SK-N-SH treated with all-trans-retinoic acid at 6 μM for 48 hours (cell line): ENCODE data around the gene ZNF785.
"Not testable (repeated sequence)": the region's sequence is repeated elsewhere in the genome, so short reads cannot be mapped to it uniquely, and the experiment has no call there.

Experiments used
- ARNTL ChIP-seq: fragments of 450-650 bp; formaldehyde crosslinking; IDR thresholded peaks from 2 replicates; pipeline ENCODE4 v1.5.0; 2020; ENCODE audit warnings: low read depth, mild to moderate bottlenecking, moderate library complexity, borderline replicate concordance
- CREB5 ChIP-seq: fragments of 250-450 bp; sonication (Bioruptor Pico); IDR thresholded peaks from 2 replicates; pipeline ENCODE4 v1.5.1; 2020; ENCODE audit warnings: low read depth, mild to moderate bottlenecking, moderate library complexity
- ESRRG ChIP-seq: fragments of 250-450 bp; sonication (Bioruptor Pico); IDR thresholded peaks from 2 replicates; pipeline ENCODE4 v1.6.1; 2021; ENCODE audit warnings: mild to moderate bottlenecking
- ISL1 ChIP-seq: fragments of 250-450 bp; sonication (Bioruptor Pico); IDR thresholded peaks from 2 replicates; pipeline ENCODE4 v2.1.2; 2022; ENCODE audit warnings: mild to moderate bottlenecking, moderate library complexity
- PATZ1 ChIP-seq: fragments of 250-450 bp; sonication (Bioruptor Pico); IDR thresholded peaks from 2 replicates; pipeline ENCODE4 v1.8.0; 2020; ENCODE audit warnings: mild to moderate bottlenecking, moderate library complexity, borderline replicate concordance
- RARB ChIP-seq: fragments of 250-450 bp; sonication (Bioruptor Pico); IDR thresholded peaks from 2 replicates; pipeline ENCODE4 v1.8.0; 2021; ENCODE audit warnings: mild to moderate bottlenecking, moderate library complexity
- SNAI2 ChIP-seq: fragments of 250-450 bp; sonication (Bioruptor Pico); IDR thresholded peaks from 2 replicates; pipeline ENCODE4 v1.5.0; 2020; ENCODE audit warnings: mild to moderate bottlenecking, moderate library complexity
- ZNF565 ChIP-seq: fragments of 450-650 bp; formaldehyde crosslinking; conservative IDR thresholded peaks from 2 replicates; pipeline ENCODE4 v1.5.0; 2020; ENCODE audit warnings: low read depth, mild to moderate bottlenecking, moderate library complexity
- ZNF70 ChIP-seq: fragments of 450-650 bp; formaldehyde crosslinking; IDR thresholded peaks from 2 replicates; pipeline ENCODE4 v1.5.0; 2020; ENCODE audit warnings: mild to moderate bottlenecking, moderate library complexity
- ZNF8 ChIP-seq: fragments of 450-650 bp; formaldehyde crosslinking; IDR thresholded peaks from 2 replicates; pipeline ENCODE4 v1.5.0; 2020; ENCODE audit warnings: mild to moderate bottlenecking, moderate library complexity

GRCh38 chr16:30590869-30591268 lies 5.4 kb upstream of the ZNF785 start:
- TF ChIP-seq ZNF8; PATZ1 (CRISPR knock-in tag); CREB5 (CRISPR knock-in tag); RARB (CRISPR knock-in tag); ESRRG (CRISPR knock-in tag); ISL1 (CRISPR knock-in tag); ZNF70 (CRISPR knock-in tag); ZNF565 (CRISPR knock-in tag); ARNTL (CRISPR knock-in tag); SNAI2: not testable (repeated sequence)
